ENCODE measurements around the gene YIF1A.

DNA sequence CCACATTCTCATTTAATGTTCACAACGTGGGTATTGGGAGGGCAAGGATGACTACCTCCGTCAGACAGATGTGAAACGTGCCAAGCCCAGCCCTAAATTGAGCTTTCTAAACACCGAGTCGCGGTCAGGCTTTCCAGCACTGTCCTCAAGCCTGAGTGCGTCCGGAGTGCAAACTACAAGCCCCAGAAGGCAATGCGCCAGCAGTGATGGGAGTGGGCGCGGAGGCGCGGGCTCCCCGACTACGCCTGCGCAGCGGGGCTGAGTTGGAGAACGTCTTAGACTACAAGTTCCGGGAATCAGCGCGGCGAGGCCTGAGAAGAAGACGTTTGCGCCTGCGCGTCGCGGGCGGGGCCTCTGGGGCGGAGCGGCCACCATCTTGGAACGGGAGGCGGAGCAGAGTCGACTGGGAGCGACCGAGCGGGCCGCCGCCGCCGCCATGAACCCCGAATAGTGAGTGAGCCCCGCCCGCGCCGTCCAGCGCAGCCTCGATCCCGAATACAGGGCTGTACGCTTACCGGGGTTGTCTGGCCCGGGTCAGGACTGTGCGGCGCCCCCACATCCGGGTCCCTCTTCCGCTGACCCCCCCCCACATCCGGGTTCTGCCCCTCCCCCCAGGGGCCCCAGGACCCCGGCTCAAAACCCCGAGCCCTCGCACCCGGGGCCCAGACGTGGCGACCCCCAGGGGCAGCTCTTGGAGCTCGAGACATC, 20.5 kb downstream of the YIF1A start, which contains the start of gene RAB1B:
- TF ChIP-seq, protein P1, sequence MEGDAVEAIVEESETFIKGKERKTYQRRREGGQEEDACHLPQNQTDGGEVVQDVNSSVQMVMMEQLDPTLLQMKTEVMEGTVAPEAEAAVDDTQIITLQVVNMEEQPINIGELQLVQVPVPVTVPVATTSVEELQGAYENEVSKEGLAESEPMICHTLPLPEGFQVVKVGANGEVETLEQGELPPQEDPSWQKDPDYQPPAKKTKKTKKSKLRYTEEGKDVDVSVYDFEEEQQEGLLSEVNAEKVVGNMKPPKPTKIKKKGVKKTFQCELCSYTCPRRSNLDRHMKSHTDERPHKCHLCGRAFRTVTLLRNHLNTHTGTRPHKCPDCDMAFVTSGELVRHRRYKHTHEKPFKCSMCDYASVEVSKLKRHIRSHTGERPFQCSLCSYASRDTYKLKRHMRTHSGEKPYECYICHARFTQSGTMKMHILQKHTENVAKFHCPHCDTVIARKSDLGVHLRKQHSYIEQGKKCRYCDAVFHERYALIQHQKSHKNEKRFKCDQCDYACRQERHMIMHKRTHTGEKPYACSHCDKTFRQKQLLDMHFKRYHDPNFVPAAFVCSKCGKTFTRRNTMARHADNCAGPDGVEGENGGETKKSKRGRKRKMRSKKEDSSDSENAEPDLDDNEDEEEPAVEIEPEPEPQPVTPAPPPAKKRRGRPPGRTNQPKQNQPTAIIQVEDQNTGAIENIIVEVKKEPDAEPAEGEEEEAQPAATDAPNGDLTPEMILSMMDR (IDR thresholded peaks at IDR 0.05), result no peak
- no peak for TF ChIP-seq EZH2 (IDR thresholded peaks at IDR 0.05)
- TF ChIP-seq EZH2phosphoT487 (IDR thresholded peaks at IDR 0.05), result no peak
